Rectal smooth muscle tissue (tissue), 1 donor: ENCODE measurements around the gene SMCO1.
"Not testable (repeated sequence)": the region's sequence is repeated elsewhere in the genome, so short reads cannot be mapped to it uniquely, and the experiment has no call there.

Source experiments
- H3K27ac ChIP-seq: one replicate; pipeline ENCODE4 v1.7.0; 2013; ENCODE audit warnings: low read depth, low read length, inconsistent platforms
- H3K27me3 ChIP-seq: one replicate; pipeline ENCODE4 v1.7.0; 2013; ENCODE audit warnings: low read length; ENCODE audit not compliant: control insufficient read depth, insufficient read depth
- H3K36me3 ChIP-seq: one replicate; pipeline ENCODE4 v1.7.0; 2013; ENCODE audit warnings: low read length; ENCODE audit not compliant: control insufficient read depth, insufficient read depth
- H3K4me1 ChIP-seq: one replicate; pipeline ENCODE4 v1.7.0; 2013; ENCODE audit warnings: low read length; ENCODE audit not compliant: control insufficient read depth, insufficient read depth
- H3K4me3 ChIP-seq: one replicate; pipeline ENCODE4 v1.7.0; 2013; ENCODE audit warnings: low read length
- H3K9ac ChIP-seq: one replicate; pipeline ENCODE4 v1.7.0; 2013; ENCODE audit warnings: low read length

SMCO1 gene

DNA sequence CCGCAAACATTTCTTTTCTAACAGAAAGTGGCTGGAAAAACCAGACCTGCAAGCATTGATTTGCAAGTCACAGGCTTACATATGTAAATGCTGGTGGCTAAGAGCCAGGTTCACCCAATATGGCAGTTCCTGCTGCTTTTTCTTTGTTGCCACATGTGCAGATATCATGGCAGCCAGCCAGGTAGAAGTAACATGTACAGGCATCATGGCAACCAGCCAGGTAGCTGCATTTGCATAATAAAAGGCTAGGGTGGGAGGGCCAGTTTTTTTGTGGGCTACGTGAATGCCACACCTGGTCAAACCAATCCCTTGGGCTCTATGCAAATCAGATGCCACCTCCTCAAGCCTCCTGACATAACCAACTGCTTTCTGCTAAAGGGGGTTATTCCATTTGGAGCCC is 2.8 kb upstream of the SMCO1 start:
- Histone ChIP-seq H3K4me3 (no peak overlapping the region), H3K27me3 (no peaks in the 10 kb centered on the region), H3K9ac (no peak overlapping the region), H3K36me3 (no peaks in the 10 kb centered on the region), H3K4me1 (no peaks in the 10 kb centered on the region), H3K27ac (no peak overlapping the region)

DNA sequence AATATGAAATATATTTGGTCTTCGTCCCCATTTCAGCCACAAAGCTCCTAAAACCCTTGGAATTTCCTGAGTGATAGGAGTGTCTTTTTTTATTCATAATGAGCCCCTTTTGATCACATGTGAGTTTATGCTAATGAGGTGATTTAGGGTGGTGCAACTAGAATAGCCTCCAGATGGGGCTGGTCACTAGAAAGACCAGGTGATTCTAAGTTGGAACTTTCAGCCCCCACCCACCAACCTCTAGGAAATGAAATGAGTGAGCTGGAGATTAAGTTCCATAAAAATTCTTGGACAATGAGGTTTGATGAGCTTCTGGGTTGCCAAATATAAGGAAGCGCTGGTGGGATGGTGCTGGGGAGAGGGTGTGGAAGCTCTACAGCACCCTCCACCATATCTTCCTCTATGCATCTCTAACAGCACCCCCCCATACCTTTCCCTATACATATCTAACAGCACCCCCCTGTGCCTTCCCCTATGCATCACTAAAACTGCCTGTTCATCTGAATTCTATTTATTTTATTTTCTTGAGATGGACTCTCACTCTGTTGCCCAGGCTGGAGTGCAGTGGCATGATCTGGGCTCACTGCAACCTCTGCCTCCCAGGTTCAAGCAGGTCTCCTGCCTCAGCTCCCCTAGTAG is 2.1 kb upstream of the SMCO1 start:
- Histone ChIP-seq H3K4me1 (no peaks in the 10 kb centered on the region), H3K36me3 (no peaks in the 10 kb centered on the region), H3K4me3 (no peak overlapping the region), H3K27ac (no peak overlapping the region), H3K9ac (no peak overlapping the region), H3K27me3 (no peaks in the 10 kb centered on the region)

DNA sequence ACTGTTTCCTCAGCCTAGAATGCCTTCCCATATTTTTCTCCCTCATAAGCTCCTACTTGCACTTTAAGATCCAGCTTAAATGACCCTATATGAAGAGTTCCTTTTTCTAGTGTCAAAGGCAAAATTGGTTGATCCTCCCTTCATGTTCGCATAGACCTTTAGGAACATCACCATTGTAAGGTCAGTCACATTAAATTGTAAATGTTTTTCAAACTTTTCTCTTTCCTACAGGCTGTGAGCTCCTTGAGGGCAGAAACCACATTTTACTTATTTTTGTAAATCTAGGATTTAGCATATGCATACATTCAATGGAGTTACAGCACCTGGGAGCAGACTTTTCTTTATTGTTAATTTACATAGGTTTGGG is 813 bp downstream of the SMCO1 start:
- Histone ChIP-seq H3K27me3 (no peaks in the 10 kb centered on the region), H3K4me3 (no peak overlapping the region), H3K36me3 (no peaks in the 10 kb centered on the region), H3K27ac (no peak overlapping the region), H3K4me1 (no peaks in the 10 kb centered on the region), H3K9ac (no peak overlapping the region)

GRCh38 chr3:196513697-196514349 is 1.3 kb downstream of the SMCO1 start:
- H3K27ac ChIP-seq, result no peak overlapping the region
- no peak overlapping the region for H3K9ac ChIP-seq
- no peaks in the 10 kb centered on the region for H3K4me1 ChIP-seq
- H3K27me3 ChIP-seq, result no peaks in the 10 kb centered on the region
- H3K36me3 ChIP-seq, result no peaks in the 10 kb centered on the region
- no peak overlapping the region for H3K4me3 ChIP-seq

DNA sequence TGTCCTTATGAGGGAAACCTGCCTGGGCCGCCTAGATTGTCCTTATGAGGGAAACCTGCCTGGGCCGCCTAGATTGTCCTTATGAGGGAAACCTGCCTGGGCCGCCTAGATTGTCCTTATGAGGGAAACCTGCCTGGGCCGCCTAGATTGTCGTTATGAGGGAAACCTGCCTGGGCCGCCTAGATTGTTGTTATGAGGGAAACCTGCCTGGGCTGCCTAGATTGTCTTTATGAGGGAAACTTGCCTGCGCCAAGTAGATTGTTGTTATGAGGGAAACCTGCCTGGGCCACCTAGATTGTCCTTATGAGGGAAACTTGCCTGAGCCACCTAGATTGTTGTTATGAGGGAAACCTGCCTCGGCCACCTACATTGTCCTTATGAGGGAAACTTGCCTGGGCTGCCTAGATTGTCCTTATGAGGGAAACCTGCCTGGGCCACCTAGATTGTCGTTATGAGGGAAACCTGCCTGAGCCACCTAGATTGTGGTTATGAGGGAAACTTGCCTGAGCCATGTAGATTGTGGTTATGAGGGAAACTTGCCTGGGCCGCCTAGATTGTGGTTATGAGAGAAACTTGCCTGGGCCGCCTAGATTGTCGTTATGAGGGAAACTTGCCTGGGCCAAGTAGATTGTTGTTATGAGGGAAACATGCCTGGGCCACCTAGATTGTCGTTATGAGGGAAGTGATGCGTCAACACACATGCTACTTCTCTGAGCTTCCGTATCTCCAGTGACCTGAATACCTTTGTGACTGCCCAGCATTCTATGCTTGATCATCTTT is 3.3 kb downstream of the SMCO1 start:
- not testable (repeated sequence) for H3K4me3 ChIP-seq, H3K36me3 ChIP-seq, H3K4me1 ChIP-seq, H3K27me3 ChIP-seq, H3K27ac ChIP-seq, H3K9ac ChIP-seq

GRCh38 chr3:196511108-196511507 is 4.0 kb downstream of the SMCO1 start:
- H3K4me1 ChIP-seq, H3K4me3 ChIP-seq, H3K9ac ChIP-seq, H3K36me3 ChIP-seq, H3K27ac ChIP-seq, H3K27me3 ChIP-seq: not testable (repeated sequence)

DNA sequence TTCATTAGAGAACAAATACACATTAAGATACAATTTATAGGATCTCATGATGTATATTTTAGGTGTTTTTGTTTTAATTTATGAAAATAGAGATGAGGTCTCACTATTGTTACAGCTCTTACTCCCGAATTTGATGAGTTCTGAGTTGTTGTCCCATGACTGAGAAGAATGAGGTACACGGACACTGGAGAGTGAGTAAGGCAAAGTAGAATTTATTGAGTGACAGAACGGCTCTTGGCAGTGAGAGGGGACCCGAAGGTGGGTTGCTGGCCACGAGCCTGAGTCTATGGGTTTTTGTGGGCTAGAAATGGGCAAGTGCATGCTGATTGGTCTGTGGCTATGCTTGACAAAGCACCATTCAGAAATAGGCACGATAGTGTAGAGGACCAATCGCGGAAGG is 8.5 kb downstream of the SMCO1 start:
- no peaks in the 10 kb centered on the region for H3K4me1 ChIP-seq

GRCh38 chr3:196504556-196504955 is 10.6 kb downstream of the SMCO1 start:
- Histone ChIP-seq H3K27ac (no peak overlapping the region), H3K36me3 (no peaks in the 10 kb centered on the region), H3K9ac (no peak overlapping the region), H3K27me3 (peaks cover 2% of the 10 kb centered on the region), H3K4me1 (peaks cover 7% of the 10 kb centered on the region), H3K4me3 (no peak overlapping the region)

More for the DNA sequence above, 8.5 kb downstream of the SMCO1 start:
- Histone ChIP-seq H3K9ac (no peak overlapping the region), H3K4me3 (no peak overlapping the region), H3K27me3 (peaks cover 2% of the 10 kb centered on the region), H3K27ac (no peak overlapping the region), H3K36me3 (no peaks in the 10 kb centered on the region)

DNA sequence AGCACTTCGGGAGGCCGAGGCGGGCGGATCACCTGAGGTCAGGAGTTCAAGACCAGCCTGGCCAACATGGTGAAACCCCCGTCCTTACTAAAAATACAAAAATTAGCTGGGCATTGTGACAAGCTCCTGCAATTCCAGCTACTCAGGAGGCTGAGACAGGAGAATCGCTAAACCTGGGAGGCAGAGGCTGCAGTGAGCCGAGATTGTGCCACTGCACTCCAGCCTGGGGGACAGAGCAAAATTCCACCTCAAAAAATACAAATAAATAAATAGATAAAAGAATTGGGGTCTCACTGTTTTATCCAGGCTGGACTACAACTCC is 11.1 kb downstream of the SMCO1 start:
- H3K27me3 ChIP-seq, H3K4me1 ChIP-seq, H3K9ac ChIP-seq, H3K36me3 ChIP-seq: not testable (repeated sequence)
- H3K4me3 ChIP-seq, result peak overlapping the region; percentile 87
- H3K27ac ChIP-seq, result peak overlapping the region; percentile 87

- H3K36me3 ChIP-seq, result no peaks in the 10 kb centered on the region
- peak within 1 kb of the TSS; percentile 87 for H3K4me3 ChIP-seq
- peak within 1 kb of the TSS; percentile 89 for H3K9ac ChIP-seq
- peaks cover 7% of the 10 kb centered on the region for H3K4me1 ChIP-seq
- peaks cover 2% of the 10 kb centered on the region for H3K27me3 ChIP-seq
- H3K27ac ChIP-seq, result peak within 1 kb of the TSS; percentile 87
Measured at GRCh38 chr3:196503196-196504076, 11.7 kb downstream of the SMCO1 start, which contains the start of gene RNF168. RNF168 (minus strand) TSS chr3:196503768; CDS start chr3:196503173, 595 bp downstream.

DNA sequence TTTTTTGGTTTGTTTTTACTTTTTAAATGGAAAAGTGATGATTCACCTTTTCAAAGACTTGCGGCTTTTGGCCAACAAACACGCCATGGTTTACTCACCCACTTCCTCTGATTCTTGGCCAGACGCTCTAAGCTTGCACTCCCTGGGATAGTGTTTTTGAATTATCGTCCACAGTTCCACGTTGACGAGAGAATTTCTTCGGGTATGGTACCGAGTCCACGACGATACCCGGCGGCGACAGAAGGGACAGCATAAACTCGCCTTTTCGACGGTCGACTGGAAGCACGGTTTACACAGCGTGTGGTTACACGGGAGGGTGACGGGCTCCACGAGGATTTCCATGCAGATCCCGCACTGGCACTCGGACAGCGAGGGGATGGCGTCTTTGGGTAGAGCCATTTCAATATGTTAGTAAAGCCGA is 12.4 kb downstream of the SMCO1 start:
- H3K27me3 ChIP-seq, result peaks cover under 1% of the 10 kb centered on the region
- H3K36me3 ChIP-seq, result no peaks in the 10 kb centered on the region
- peak overlapping the region; percentile 87 for H3K4me3 ChIP-seq
- peak overlapping the region; percentile 87 for H3K27ac ChIP-seq
- peaks cover 7% of the 10 kb centered on the region for H3K4me1 ChIP-seq
- peak overlapping the region; percentile 89 for H3K9ac ChIP-seq
